PC-3 (cell line): ENCODE measurements around the gene RP9. TPM values are rescaled to one million over a fixed set of nuclear protein-coding genes. Genes with fewer than 3 reads are reported as not detected.

Experiments used
- total RNA-seq: library from RNA; depleted of rRNA; stranded (reverse); fragments of >200 nt; gene quantifications from 2 replicates; pipeline ENCODE4 v1.2.3, GENCODE V29; 2014; rRNA removed

RP9 gene
- total RNA-seq, 1 experiment from 2014 or later, result 33.9 TPM

Other genes with a start within 250 kb of the RP9 start
- gene KBTBD2, start 217.6 kb downstream of the RP9 start, total RNA-seq, result 16.3 and 17.9 TPM in 2 replicates
- 62.3 and 63.4 TPM in 2 replicates for gene FKBP9, start 152.0 kb downstream of the RP9 start, total RNA-seq
- 34.3 and 35.0 TPM in 2 replicates for gene NT5C3A, start 46.6 kb downstream of the RP9 start, total RNA-seq
- 5.7 and 13.0 TPM in 2 replicates for gene BBS9, start 20.2 kb upstream of the RP9 start, total RNA-seq